Left colon (tissue), 2 donors: Measurements from ENCODE around the gene SMKR1. TPM values are rescaled to one million over a fixed set of nuclear protein-coding genes. Genes with fewer than 3 reads are reported as not detected.
"Not testable (repeated sequence)": the region's sequence is repeated elsewhere in the genome, so short reads cannot be mapped to it uniquely, and the experiment has no call there.

Experiments
- ATAC-seq: fragments of 200-7000 bp; cut with Tn5 transposase; one replicate; pipeline ENCODE4 v1.9.1; 2020; ENCODE audit warnings: mild to moderate bottlenecking, moderate library complexity
- DNase-seq, 2 donors: peaks; one replicate each; pipeline ENCODE4 v3.0.0-alpha.2; 2020
- intact Hi-C, 2 donors: fragments of 100-400 bp; cut with DNase I in 1 of 2; cut with micrococcal nuclease in 1 of 2; formaldehyde crosslinking; loops; one replicate each; pipeline versions ENCODE4 v1.11.2 to v1.14.0; 2022; cut with DNase I, micrococcal nuclease
- total RNA-seq, 2 donors: library from RNA; stranded (reverse); fragmentation: NEBNext Ultra II Directional; extraction: Animal tissue kit (Norgen Biotek cat#: 25700); gene quantifications; one replicate each; pipeline ENCODE4 v1.2.1, GENCODE V29; 2021
- donor health status: DM: no; HTN: no; CAD: no.
- donor health status: DM: yes; HTN: yes; CAD: no.

Gene SMKR1
- total RNA-seq, 2 donors from 2014 or later: not detected

DNA sequence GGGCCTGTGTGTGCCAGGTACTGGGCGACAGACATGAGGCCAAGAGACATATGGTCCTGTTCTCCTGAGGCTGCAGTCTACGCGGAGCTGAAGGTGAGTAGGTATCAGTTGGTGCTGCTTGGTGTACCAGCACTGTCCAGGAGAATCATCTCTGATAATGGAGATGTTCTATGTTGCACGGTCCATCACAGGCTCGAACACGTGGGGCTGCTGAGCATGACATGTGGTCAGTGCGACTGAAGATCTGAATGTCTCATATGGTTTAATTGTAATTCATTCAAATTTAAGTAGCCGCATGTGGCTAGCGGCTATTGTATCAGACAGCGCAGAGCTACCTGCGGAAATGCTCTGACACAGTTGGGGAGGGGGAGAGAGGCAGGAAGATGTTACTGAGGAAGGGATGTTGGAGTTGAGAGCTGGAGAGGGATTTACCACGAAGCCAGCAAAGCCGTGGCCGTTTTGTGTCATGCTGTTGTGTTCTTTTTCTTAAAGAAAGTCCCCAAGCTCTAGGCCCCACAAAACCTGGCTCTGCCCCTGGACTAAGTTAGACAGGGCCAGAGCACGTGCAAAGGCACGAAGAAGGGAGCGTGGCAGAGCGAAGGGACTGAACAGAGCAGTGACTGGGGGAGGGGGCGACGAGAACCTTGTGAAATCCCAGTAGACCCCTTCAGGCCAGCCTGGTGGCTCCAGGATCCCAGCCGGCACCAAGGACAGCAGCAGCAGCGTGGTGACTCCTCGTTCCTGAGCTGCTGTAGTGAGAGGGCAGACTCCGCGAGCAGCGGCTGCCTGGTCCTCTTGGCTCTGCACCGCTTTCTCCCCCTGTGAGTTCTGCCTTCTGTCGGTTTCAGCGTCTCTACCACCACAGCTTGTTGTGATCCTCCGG, 20.0 kb downstream of the SMKR1 start:
- intact Hi-C loops: no loop called here
- DNase-seq (no peak), ATAC-seq (no peak)

DNA sequence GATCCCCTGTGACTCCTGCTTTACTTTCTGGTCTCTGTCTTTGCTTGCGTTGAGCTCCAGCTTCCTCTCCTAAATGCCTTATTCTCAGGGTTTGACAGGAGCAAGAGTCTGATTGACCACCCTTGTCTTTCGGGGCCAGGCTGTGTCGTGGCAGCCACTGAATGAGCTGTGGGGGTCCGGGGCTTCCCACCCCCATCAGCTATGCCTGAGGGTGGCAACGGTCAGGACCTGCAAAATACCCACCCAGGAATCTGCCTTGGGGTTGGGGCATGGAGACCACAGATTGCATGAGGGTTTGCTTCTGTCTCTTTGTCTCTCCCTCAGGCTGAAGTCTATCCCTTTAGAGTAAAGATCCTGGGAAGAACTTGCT, 20.6 kb downstream of the SMKR1 start:
- DNase-seq: no peak
- no peak for ATAC-seq
- intact Hi-C loops: no loop called here

DNA sequence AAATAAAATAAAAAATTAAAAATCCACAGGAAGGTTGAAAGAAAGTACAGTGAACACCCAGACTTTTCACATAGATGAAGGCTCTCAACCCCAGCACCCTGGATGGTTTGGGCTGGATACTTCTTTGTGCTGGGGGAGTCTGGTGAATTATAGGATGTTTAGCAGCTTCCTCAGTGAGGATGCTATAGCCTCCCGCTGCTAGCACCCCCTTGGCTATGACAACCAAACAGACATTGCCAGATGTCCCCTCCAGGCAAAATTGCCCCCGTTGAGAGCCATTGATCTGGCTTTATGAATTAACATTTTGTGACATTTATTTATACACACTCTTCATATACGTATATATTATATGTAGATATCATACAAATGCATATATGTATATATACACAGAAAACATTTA, 21.6 kb downstream of the SMKR1 start:
- ATAC-seq (no peak), DNase-seq (no peak)
- intact Hi-C loops: no loop called here

DNA sequence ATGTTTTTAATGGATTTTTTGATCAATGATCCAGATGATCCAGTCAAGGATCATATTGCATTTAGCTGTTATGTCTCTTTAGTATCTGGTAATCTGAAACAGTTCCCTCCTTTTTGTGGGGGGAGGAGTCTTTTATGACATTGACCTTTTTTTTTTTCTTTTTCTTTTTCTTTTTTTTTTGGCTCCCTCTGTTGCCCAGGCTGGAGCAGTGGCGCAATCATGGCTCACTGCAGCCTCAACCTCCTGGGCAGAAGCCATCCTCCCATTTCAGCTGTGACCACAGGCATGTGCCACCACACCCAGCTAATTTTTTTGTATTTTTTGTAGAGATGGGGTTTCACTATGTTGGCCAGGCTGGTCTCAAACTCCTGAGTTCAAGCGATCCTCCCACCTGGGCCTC, 22.1 kb downstream of the SMKR1 start:
- DNase-seq, intact Hi-C loops, ATAC-seq: not testable (repeated sequence)

DNA sequence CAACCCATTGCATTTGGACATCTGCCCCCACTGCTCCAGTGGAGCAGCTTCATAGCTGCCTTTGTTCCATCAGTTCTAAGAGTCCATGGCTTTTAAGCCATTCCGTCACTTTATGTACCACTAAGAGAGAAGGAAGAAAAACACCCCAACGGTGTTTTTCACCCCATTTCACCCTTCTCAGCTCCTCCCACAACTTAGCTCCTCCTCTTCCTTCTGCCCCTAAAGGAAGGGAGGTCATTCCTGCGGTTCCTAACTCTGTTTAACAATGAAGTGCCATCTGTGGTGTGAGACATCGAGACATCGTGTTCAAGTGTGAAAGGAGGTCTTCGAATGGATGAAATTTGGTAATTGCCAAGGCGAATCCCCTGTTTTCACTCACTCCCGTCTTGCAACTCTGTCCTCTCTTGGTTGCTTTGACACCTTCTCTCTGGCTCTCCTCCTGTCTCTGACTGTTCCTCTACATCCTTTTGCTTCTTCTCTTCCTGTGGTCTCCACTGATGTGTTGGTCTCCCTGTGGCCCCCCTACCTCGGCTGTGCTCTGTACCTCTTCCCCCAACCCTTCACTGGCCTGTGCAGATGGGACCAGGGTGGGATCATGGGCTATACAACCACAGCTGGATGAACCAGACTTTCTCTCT, 23.0 kb downstream of the SMKR1 start:
- no peak for DNase-seq
- intact Hi-C loops: no loop called here
- ATAC-seq: no peak

DNA sequence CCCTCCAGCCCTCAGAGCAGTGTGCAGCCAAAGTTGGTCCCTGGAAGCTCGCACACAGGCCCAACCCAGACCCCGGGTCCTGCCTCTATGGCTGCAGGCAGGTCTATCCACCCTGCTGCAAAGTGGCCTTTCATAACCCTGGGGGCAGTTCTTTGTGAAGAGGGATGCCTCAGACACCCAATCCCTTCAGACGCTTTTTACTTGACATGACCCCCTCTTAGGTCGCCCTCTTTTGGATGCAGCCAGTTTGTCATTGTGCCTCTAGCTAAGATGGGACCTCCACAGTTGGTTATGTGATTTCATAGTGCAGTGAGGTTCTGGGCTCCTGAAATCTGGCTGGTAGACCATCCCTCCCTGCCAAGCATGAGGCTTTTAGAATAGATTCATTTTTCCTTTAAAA, 27.3 kb downstream of the SMKR1 start:
- DNase-seq: no peak
- ATAC-seq: no peak
- intact Hi-C loops: no loop called here

DNA sequence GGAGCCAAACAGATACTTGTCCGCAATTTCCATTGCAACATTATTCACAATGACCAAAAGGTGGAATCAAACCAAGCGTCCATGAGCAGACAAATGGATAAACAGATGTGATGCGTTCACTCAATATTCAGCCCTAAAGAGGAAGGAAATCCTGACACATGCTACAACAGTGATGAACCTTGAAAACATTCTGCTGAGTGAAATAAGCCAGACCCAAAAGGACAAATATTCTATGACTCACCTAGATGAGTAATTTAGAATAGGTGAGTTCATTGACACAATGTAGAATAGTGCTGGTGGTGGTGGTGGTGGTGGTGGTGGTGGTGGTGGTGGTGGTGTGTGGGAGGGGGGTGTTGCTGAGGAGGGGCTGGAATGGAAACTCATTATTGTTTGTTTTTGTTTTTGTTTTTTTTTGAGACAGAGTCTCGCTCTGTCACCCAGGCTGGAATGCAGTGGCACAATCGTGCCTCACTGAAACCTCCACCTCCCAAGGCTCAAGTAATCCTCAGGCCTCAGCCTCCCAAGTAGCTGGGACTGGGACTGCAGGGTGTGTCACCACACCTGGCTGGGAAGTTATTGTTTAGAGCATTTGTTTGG, 28.6 kb downstream of the SMKR1 start:
- intact Hi-C loops: no loop called here
- DNase-seq (no peak), ATAC-seq (no peak)

DNA sequence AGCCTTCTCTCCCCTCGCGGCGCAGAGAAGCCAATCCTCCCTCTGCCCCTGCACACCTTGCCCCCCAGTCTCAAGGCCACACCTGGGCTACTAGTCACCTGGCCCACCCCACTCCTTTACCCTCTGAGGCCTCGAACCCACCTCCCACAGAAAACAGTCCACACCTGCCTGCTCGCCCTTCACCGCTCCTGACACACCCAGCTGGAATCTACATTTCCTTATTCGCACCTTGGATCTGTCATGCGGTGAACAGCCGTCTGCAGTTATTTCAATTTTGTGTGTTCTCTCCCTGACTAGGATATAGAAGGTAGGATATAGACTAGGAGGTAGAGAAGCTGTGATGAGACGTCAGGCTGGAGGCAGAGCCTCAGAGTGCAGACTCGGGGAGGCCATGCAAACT, 29.4 kb downstream of the SMKR1 start:
- intact Hi-C loops: no loop called here
- ATAC-seq (no peak), DNase-seq (no peak)

DNA sequence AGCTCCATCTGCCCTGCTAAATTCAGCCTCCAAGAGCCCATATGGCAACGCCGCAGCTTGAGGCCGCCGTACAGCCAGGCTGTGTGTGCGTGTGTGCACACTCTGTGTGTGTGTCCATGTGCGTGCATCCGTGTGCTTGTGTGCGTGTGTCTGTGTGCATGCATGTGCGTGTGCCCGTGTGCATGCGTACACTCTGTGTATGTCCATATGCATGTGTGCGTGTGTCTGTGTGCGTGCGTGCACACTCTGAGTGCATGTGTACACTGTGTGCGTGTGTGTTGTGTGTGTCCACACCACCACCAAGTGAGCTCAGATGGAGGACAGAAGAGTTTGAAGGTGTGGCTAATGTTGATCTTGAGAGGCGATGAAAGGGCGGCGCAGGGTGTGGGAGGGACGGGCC, 30.0 kb downstream of the SMKR1 start:
- ATAC-seq (no peak), DNase-seq (no peak)
- intact Hi-C loops: no loop called here

DNA sequence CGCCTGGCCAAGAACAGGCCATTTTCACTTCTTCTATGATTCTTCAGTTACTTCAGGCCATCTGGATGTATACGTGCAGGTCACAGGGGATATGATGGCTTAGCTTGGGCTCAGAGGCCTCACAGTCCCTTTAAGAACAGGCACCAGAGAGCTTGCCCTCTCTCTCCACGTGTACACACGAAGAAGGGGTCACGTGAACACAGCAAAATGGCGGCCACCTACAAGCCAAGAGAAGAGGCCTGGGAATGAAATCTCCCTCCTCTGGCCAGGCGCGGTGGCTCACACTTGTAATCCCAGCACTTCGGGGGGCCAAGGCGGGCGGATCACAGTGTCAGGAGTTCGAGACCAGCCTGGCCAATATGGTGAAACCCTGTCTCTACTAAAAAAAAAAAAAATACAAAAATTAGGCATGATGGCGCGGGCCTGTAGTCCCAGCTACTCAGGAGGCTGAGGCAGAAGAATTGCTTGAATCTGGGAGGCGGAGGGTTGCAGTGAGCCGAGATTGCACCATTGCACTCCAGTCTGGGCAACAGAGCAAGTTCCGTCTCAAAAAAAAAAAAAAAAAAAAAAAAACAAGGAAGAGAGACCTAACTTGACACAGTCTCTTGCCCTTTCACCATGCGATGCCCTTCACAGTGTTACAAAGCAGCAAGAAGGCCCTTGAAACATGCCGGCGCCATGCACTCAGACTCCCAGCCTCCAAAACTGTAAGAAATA, 32.4 kb downstream of the SMKR1 start:
- ATAC-seq, DNase-seq, intact Hi-C loops: not testable (repeated sequence)

DNA sequence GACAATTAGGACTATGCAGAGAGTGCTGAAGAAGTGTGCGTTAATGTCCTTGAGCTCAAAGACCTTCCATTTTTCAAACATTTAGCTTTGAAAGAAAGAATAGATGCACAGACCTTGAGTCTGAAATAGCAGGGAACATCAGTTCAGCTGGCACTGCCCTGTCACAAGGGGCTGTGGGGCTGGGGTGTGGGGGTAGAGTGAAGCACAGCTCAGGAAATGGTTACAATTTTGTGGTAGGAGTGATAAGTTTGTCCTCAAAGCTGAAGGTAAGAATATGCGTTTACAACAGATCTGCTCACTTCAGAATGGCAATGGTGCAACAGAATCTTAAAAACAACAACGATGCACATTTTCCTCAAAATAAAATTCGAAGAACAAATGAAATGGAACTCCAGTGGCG, 33.6 kb downstream of the SMKR1 start:
- intact Hi-C loops: no loop called here
- DNase-seq: no peak
- no peak for ATAC-seq

DNA sequence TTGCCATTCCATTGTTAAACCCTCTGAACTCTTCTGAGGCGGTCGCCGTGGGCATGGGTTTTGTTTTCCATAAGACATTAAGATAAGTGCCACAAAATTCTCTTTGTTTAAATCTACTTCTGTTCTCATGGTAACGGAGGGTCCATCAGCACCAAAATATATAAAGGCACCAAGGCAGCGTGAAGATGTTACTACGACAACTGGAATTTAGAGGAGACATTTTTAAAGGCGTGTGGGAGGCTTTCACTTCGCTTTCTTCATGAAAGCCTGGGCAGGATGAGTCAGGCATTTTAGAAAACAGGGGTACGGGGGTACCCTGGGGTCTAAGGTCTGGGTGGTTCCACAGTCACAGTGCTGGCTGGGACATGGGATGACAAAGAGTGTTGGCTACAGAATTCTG, 34.0 kb downstream of the SMKR1 start:
- intact Hi-C loops: no loop called here
- no peak for DNase-seq
- no peak for ATAC-seq

DNA sequence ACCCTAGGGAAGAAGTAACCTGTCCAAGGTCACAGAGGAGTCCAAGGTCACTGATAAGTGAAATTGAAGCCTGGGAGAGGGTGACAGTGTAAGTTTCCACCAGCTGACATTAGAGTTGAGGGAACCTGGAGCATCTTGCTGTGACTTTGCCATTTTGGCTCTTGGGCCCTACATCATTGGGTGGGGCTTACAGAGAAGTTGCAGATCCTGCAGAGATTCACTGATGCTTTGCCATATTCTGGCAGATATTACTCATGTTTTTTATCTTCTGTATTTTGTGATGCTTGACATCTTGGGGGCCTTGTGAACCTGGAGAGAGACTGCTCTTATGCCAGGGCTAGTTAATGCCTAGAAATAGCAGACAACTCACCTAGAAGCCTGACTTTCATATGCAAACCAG, 36.5 kb downstream of the SMKR1 start:
- intact Hi-C loops: no loop called here
- DNase-seq (no peak), ATAC-seq (no peak)

DNA sequence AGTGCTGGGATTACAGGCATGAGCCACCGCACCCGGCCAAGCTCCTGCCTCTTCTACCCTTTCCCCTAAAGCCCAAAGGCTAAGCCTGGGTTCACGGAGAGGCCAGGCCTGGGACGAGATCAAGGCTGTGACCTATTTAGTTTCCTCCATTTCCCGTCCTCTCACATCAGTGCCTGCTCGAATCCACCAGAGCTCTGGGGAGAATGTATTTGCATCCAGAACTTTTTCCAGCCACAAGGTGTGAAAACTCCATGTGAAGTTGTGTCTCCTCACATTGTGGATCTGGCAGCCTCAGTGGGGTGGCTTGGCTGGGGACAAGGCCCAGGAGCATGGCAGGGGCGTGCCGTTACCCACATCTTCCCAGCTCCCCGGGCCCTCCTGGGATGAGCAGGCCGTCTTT, 38.0 kb downstream of the SMKR1 start:
- intact Hi-C loops: no loop called here
- ATAC-seq (no peak), DNase-seq (no peak)

DNA sequence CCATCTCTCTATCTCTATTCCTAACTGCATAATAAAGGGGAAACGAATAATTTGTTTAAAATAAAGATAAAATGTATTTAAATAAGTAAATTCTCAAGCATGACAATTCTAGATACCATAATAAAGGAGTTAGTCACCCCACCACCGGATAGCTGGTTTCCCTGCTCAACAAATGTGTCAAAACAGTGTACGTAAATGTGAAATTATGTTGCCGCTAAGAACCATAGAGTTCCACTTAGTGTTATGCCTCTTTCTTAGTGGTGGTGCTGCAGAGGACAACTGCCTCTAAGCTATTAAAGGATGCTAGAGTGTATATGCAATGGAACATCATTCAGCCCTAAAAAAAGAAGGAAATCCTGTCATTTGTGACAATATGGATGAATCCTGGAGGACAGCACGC, 42.4 kb downstream of the SMKR1 start:
- DNase-seq (no peak), ATAC-seq (no peak)
- intact Hi-C loops: no loop called here

DNA sequence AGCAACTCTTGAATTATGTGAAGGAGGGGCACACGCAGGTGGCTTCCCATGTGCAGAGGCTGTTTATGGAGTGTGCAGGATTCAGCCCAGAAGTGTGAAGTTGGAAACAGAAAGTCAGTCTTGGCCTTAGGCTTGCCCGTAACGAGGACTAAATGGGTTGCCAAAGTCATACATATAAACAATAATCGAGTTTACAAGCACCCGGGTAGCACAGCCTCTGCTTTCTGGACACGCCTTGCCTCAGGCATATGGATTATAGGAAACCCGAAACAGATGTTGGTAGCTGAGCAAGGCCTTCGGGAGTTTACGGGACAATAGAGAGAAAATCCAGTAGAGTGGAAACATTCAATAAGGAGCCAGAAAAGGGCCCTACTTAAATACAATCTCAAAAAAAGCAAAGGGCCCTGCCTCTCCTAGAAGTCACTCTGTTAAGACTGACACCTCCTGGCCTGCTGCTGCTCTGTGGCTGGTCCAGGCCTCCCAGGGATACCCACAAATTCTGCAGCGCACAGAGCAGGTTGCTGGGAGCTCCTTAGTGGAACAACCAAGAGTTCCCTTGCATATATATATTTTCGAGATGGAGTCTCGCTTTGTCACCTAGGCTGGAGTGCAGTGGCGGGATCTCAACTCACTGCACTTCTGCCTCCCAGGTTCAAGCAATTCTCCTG, 48.5 kb downstream of the SMKR1 start:
- intact Hi-C loops: no loop called here
- ATAC-seq (peak; percentile 53), DNase-seq (no peak)

DNA sequence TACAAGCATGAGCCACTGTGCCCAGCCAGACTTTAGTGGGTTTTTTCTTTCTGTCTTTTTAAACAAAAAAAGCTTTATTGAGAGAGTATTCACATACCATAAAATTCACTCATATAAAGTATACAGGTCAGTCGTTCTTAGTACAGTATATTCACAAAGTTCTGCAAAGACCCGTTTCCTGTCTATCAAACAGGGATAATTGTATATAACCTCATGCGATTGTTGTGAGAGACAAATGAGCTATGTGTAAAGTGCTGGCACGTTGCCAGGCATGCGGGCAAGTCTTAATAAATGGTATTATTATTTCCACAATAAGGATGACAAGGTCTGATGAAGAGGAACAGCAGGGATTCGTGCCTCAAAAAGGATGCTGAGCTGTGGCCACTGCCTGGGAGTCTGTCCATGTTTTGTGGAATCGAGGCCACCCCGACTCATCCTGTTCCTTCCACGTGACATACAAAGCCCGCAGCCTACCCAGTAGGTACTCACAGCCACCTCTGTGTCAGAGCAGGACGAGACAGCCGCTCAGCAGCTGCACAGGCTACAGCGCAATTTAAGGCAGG, 51.6 kb downstream of the SMKR1 start:
- DNase-seq: peak in 1 of 2 donors; percentile 8

DNA sequence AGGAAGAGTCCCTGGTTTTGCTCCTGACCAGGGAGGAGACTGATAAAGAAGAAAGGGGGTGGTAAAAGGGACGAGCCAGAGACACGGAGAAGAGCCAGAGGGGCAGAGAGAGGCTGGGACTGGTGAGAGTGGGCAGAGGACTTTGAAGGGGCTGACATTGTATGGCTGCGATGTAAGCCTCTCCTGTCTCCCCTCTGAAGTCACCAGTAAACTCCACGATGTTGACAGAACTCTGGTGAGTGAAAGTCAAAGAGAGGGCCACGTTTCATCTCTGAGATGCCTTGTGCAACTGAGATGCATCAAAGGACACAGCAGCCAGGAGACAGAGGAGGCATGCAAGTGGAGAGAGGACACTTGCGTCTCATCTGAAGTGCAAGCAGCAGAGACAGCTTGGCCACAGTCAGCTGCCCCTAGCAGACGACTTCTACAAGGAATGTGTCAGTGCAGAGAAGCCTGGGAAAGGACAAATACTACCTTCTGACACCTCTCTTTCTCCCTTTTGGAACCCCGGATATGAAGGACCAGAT, 54.3 kb downstream of the SMKR1 start:
- ATAC-seq (no peak), DNase-seq (no peak)
- intact Hi-C loops: no loop called here

More for the DNA sequence above, 51.6 kb downstream of the SMKR1 start:
- ATAC-seq: no peak
- intact Hi-C loops: no loop called here
